Loucy (cell line): ENCODE measurements around the gene KRTAP10-2.

Experiments used
- EZH2phosphoT487 ChIP-seq: fragments of 200-600 bp; IDR thresholded peaks from 2 replicates; pipeline ENCODE4 v1.6.1; 2018; ENCODE audit warnings: antibody characterized with exemption, mild to moderate bottlenecking, moderate library complexity, borderline replicate concordance
- TF ChIP-seq, protein P1 (sequence below): fragments of 200-600 bp; sonication (generic); conservative IDR thresholded peaks from 2 replicates; pipeline ENCODE4 v1.5.1; 2014; ENCODE audit warnings: mild to moderate bottlenecking, antibody characterized with exemption, low read length

- TF ChIP-seq, protein P1, sequence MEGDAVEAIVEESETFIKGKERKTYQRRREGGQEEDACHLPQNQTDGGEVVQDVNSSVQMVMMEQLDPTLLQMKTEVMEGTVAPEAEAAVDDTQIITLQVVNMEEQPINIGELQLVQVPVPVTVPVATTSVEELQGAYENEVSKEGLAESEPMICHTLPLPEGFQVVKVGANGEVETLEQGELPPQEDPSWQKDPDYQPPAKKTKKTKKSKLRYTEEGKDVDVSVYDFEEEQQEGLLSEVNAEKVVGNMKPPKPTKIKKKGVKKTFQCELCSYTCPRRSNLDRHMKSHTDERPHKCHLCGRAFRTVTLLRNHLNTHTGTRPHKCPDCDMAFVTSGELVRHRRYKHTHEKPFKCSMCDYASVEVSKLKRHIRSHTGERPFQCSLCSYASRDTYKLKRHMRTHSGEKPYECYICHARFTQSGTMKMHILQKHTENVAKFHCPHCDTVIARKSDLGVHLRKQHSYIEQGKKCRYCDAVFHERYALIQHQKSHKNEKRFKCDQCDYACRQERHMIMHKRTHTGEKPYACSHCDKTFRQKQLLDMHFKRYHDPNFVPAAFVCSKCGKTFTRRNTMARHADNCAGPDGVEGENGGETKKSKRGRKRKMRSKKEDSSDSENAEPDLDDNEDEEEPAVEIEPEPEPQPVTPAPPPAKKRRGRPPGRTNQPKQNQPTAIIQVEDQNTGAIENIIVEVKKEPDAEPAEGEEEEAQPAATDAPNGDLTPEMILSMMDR = no peak
- no peak for TF ChIP-seq EZH2phosphoT487
Measured at GRCh38 chr21:44599264-44600029, 48.1 kb upstream of the KRTAP10-2 start.
